AG09319 (cell line): ENCODE measurements around the gene ERC2.

Experiments
- DNase-seq: peaks from one replicate; pipeline ENCODE4 v3.0.0-alpha.2; 2010; ENCODE audit warnings: low read depth; ENCODE audit errors: extremely low read depth
- CTCF ChIP-seq: IDR thresholded peaks from 2 replicates; pipeline ENCODE4 v1.5.1; 2011; ENCODE audit warnings: low read depth, mild to moderate bottlenecking, inconsistent platforms, low read length, moderate library complexity

ERC2 gene

GRCh38 chr3:56370991-56371775 lies 97.1 kb downstream of the ERC2 start:
- no peak for TF ChIP-seq CTCF
- no peak for DNase-seq

- DNase-seq: no peak
- no peak for TF ChIP-seq CTCF
Observed at GRCh38 chr3:56369914-56370313, 98.4 kb downstream of the ERC2 start.

DNA sequence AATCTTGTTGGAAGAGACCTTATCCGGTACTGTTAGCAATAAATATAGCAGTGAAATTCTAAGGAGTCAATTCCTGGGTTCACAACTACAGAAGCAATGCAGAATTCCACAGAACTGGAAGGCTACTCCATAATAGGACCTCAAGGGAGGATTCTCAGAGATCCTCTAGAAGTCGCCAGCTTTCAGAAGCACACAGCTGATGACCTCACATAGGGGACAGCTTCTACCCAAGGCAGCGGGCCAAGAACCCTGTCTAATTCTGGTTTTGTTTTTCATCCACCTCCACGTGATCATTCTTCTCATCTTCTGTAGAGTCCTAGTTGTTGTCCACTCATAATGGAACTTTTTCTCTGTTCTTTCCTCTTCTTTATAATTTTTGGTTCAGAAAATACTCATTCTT lies 99.4 kb downstream of the ERC2 start:
- no peak for TF ChIP-seq CTCF
- DNase-seq: no peak

GRCh38 chr3:56366641-56367162 lies 101.6 kb downstream of the ERC2 start:
- DNase-seq: no peak
- no peak for TF ChIP-seq CTCF

GRCh38 chr3:56365905-56366640 lies 102.2 kb downstream of the ERC2 start:
- TF ChIP-seq CTCF: no peak
- DNase-seq: no peak

GRCh38 chr3:56364665-56365064 lies 103.6 kb downstream of the ERC2 start:
- no peak for DNase-seq
- TF ChIP-seq CTCF: no peak

- TF ChIP-seq CTCF: no peak
- no peak for DNase-seq
Observed at GRCh38 chr3:56363720-56364119, 104.5 kb downstream of the ERC2 start.
